HepG2 (cell line): ENCODE data around the gene ATP13A4. TPM values are rescaled to one million over a fixed set of nuclear protein-coding genes. Genes with fewer than 3 reads are reported as not detected.

Experiments used
- DR1 ChIP-seq: sonication (generic); formaldehyde crosslinking; IDR thresholded peaks from 2 replicates; pipeline ENCODE4 v1.8.0; 2021; ENCODE audit warnings: mild to moderate bottlenecking, missing genetic modification reagents, inconsistent platforms
- ELF4 ChIP-seq: sonication (generic); formaldehyde crosslinking; IDR thresholded peaks from 2 replicates; pipeline ENCODE4 v1.5.0; 2020; ENCODE audit warnings: missing genetic modification reagents, mild to moderate bottlenecking, moderate library complexity, borderline replicate concordance
- GZF1 ChIP-seq: sonication (generic); formaldehyde crosslinking; IDR thresholded peaks from 2 replicates; pipeline ENCODE4 v1.5.1; 2020; ENCODE audit warnings: mild to moderate bottlenecking, missing genetic modification reagents
- PHF8 ChIP-seq: sonication (generic); formaldehyde crosslinking; IDR thresholded peaks from 2 replicates; pipeline ENCODE4 v1.5.0; 2020; ENCODE audit warnings: missing genetic modification reagents
- ZFP36 ChIP-seq: fragments of 150-350 bp; IDR thresholded peaks from 2 replicates; pipeline ENCODE4 v1.6.1; 2018; ENCODE audit warnings: borderline replicate concordance, low read length, low read depth; ENCODE audit not compliant: partially characterized antibody
- ZFP36L2 ChIP-seq: sonication (generic); formaldehyde crosslinking; IDR thresholded peaks from 2 replicates; pipeline ENCODE4 v1.4.0; 2020; ENCODE audit warnings: missing genetic modification reagents
- ZKSCAN1 ChIP-seq: fragments of 150-350 bp; IDR thresholded peaks from 2 replicates; pipeline ENCODE4 v1.6.1; 2014; ENCODE audit warnings: low read length
- ZNF562 ChIP-seq: sonication (generic); formaldehyde crosslinking; IDR thresholded peaks from 2 replicates; pipeline ENCODE4 v1.8.0; 2022; ENCODE audit warnings: missing genetic modification reagents, borderline replicate concordance
- ZNF775 ChIP-seq: sonication (generic); formaldehyde crosslinking; IDR thresholded peaks from 2 replicates; pipeline ENCODE4 v1.4.0; 2020; ENCODE audit warnings: missing genetic modification reagents, mild to moderate bottlenecking, moderate library complexity, borderline replicate concordance
- ZNF879 ChIP-seq: sonication (generic); formaldehyde crosslinking; IDR thresholded peaks from 2 replicates; pipeline ENCODE4 v1.8.1; 2023; ENCODE audit warnings: missing genetic modification reagents
- polyA plus RNA-seq, 8 experiments: library from polyadenylated mRNA; depleted of rRNA in 3 of 8; stranded (reverse) in 7 of 8; unstranded in 1 of 8; fragments of >200 nt; fragmentation: Illumina TruSeq in 4 of 8; extraction: Trizol in 4 of 8; gene quantifications; 2 replicates each; pipeline versions ENCODE4 v1.2.1 to v1.2.3, GENCODE V29; 2011 to 2016; ENCODE audit warnings: low read depth in 4 of 8, missing spikeins in 1 of 8, mixed read lengths in 1 of 8; ENCODE audit not compliant: insufficient read depth in 1 of 8
- total RNA-seq, 5 experiments: library from RNA; depleted of rRNA; stranded (reverse); fragments of >200 nt; fragmentation: Illumina TruSeq; extraction: Trizol; gene quantifications; 2 replicates each; pipeline ENCODE4 v1.2.3, GENCODE V29; 2016; ENCODE audit warnings: low read depth in 1 of 5
- TF ChIP-seq, protein P1 (sequence below): sonication (generic); formaldehyde crosslinking; IDR thresholded peaks from 2 replicates; pipeline ENCODE4 v1.9.0; 2022; ENCODE audit warnings: low read depth, missing genetic modification reagents
- TF ChIP-seq, protein P2 (sequence below): IDR thresholded peaks from 2 replicates; pipeline ENCODE4 v1.6.1; 2016; ENCODE audit warnings: low read depth, control low read depth
- TF ChIP-seq, protein P3 (sequence below): sonication (generic); formaldehyde crosslinking; IDR thresholded peaks from 2 replicates; pipeline ENCODE4 v1.9.0; 2021; ENCODE audit warnings: missing genetic modification reagents, borderline replicate concordance
- TF ChIP-seq, protein P4 (sequence below): sonication (generic); formaldehyde crosslinking; IDR thresholded peaks from 2 replicates; pipeline ENCODE4 v1.4.0; 2020; ENCODE audit warnings: missing genetic modification reagents
- TF ChIP-seq, protein P5 (sequence below): sonication (generic); formaldehyde crosslinking; IDR thresholded peaks from 2 replicates; pipeline ENCODE4 v1.5.0; 2020; ENCODE audit warnings: mild to moderate bottlenecking, missing genetic modification reagents, borderline replicate concordance

ATP13A4 gene
- total and polyA plus RNA-seq, 2 of the 13 experiments (the other 11 are each of a cell fraction or from before 2014, with no cell fraction given), result 0.01 to 0.07 TPM

DNA sequence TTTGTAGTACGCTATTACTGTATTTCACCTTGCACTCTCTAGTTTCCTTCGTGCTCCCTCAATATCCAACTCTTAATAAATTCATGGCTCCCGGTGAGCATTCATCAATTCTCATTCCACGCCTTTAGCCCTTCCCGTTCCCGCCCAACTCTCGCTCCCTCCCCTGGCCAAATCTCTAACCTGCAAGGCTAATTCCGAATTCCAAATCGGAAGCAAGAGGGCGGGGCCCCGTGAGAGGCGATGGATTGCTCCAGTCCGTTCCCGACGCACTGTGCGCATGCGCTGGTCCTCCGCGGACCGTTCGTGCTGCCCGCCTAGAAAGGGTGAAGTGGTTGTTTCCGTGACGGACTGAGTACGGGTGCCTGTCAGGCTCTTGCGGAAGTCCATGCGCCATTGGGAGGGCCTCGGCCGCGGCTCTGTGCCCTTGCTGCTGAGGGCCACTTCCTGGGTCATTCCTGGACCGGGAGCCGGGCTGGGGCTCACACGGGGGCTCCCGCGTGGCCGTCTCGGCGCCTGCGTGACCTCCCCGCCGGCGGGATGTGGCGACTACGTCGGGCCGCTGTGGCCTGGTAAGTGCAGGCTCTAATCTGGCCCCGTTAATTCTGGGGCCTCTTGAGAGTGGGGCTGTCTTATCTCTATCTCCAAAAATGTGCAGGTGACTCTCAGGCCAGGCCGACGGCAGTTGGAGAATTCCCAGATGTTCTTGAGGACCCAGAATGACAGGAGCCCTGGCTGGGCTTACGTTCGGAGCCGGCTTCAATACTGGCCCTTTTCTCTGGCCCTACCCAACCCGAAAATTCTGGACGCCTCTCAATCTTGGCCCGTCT is 38.4 kb upstream of the ATP13A4 start, which contains the start of gene OPA1 (continued):
- TF ChIP-seq ZNF562, result peak; percentile 62; the same call in 1 of the 2 replicates
- no peak for TF ChIP-seq ZFP36
- TF ChIP-seq, protein P1, sequence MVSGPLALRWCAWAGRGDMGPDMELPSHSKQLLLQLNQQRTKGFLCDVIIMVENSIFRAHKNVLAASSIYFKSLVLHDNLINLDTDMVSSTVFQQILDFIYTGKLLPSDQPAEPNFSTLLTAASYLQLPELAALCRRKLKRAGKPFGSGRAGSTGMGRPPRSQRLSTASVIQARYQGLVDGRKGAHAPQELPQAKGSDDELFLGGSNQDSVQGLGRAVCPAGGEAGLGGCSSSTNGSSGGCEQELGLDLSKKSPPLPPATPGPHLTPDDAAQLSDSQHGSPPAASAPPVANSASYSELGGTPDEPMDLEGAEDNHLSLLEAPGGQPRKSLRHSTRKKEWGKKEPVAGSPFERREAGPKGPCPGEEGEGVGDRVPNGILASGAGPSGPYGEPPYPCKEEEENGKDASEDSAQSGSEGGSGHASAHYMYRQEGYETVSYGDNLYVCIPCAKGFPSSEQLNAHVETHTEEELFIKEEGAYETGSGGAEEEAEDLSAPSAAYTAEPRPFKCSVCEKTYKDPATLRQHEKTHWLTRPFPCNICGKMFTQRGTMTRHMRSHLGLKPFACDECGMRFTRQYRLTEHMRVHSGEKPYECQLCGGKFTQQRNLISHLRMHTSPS (CRISPR knock-in tag), result peak; percentile 66; the same call in 1 of the 2 replicates
- TF ChIP-seq, protein P2, sequence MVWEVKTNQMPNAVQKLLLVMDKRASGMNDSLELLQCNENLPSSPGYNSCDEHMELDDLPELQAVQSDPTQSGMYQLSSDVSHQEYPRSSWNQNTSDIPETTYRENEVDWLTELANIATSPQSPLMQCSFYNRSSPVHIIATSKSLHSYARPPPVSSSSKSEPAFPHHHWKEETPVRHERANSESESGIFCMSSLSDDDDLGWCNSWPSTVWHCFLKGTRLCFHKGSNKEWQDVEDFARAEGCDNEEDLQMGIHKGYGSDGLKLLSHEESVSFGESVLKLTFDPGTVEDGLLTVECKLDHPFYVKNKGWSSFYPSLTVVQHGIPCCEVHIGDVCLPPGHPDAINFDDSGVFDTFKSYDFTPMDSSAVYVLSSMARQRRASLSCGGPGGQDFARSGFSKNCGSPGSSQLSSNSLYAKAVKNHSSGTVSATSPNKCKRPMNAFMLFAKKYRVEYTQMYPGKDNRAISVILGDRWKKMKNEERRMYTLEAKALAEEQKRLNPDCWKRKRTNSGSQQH, result peak; percentile 87; the same call in 1 of the 2 replicates
- TF ChIP-seq ZNF775, result no peak
- peak; percentile 96 for TF ChIP-seq PHF8 (CRISPR knock-in tag)
- TF ChIP-seq, protein P3, sequence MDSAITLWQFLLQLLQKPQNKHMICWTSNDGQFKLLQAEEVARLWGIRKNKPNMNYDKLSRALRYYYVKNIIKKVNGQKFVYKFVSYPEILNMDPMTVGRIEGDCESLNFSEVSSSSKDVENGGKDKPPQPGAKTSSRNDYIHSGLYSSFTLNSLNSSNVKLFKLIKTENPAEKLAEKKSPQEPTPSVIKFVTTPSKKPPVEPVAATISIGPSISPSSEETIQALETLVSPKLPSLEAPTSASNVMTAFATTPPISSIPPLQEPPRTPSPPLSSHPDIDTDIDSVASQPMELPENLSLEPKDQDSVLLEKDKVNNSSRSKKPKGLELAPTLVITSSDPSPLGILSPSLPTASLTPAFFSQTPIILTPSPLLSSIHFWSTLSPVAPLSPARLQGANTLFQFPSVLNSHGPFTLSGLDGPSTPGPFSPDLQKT (CRISPR knock-in tag), result no peak
- peak; percentile 85; the same call in 1 of the 2 replicates for TF ChIP-seq DR1 (CRISPR knock-in tag)
- TF ChIP-seq ZNF879 (CRISPR knock-in tag), result no peak
- no peak for TF ChIP-seq ZKSCAN1
- TF ChIP-seq, protein P4, sequence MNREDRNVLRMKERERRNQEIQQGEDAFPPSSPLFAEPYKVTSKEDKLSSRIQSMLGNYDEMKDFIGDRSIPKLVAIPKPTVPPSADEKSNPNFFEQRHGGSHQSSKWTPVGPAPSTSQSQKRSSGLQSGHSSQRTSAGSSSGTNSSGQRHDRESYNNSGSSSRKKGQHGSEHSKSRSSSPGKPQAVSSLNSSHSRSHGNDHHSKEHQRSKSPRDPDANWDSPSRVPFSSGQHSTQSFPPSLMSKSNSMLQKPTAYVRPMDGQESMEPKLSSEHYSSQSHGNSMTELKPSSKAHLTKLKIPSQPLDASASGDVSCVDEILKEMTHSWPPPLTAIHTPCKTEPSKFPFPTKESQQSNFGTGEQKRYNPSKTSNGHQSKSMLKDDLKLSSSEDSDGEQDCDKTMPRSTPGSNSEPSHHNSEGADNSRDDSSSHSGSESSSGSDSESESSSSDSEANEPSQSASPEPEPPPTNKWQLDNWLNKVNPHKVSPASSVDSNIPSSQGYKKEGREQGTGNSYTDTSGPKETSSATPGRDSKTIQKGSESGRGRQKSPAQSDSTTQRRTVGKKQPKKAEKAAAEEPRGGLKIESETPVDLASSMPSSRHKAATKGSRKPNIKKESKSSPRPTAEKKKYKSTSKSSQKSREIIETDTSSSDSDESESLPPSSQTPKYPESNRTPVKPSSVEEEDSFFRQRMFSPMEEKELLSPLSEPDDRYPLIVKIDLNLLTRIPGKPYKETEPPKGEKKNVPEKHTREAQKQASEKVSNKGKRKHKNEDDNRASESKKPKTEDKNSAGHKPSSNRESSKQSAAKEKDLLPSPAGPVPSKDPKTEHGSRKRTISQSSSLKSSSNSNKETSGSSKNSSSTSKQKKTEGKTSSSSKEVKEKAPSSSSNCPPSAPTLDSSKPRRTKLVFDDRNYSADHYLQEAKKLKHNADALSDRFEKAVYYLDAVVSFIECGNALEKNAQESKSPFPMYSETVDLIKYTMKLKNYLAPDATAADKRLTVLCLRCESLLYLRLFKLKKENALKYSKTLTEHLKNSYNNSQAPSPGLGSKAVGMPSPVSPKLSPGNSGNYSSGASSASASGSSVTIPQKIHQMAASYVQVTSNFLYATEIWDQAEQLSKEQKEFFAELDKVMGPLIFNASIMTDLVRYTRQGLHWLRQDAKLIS (CRISPR knock-in tag), result no peak
- no peak for TF ChIP-seq ZFP36L2 (CRISPR knock-in tag)
- TF ChIP-seq ELF4 (CRISPR knock-in tag), result no peak; the same call in 1 of the 2 replicates
- peak; percentile 67; the same call in 1 of the 2 replicates for TF ChIP-seq GZF1 (CRISPR knock-in tag)
- TF ChIP-seq, protein P5, sequence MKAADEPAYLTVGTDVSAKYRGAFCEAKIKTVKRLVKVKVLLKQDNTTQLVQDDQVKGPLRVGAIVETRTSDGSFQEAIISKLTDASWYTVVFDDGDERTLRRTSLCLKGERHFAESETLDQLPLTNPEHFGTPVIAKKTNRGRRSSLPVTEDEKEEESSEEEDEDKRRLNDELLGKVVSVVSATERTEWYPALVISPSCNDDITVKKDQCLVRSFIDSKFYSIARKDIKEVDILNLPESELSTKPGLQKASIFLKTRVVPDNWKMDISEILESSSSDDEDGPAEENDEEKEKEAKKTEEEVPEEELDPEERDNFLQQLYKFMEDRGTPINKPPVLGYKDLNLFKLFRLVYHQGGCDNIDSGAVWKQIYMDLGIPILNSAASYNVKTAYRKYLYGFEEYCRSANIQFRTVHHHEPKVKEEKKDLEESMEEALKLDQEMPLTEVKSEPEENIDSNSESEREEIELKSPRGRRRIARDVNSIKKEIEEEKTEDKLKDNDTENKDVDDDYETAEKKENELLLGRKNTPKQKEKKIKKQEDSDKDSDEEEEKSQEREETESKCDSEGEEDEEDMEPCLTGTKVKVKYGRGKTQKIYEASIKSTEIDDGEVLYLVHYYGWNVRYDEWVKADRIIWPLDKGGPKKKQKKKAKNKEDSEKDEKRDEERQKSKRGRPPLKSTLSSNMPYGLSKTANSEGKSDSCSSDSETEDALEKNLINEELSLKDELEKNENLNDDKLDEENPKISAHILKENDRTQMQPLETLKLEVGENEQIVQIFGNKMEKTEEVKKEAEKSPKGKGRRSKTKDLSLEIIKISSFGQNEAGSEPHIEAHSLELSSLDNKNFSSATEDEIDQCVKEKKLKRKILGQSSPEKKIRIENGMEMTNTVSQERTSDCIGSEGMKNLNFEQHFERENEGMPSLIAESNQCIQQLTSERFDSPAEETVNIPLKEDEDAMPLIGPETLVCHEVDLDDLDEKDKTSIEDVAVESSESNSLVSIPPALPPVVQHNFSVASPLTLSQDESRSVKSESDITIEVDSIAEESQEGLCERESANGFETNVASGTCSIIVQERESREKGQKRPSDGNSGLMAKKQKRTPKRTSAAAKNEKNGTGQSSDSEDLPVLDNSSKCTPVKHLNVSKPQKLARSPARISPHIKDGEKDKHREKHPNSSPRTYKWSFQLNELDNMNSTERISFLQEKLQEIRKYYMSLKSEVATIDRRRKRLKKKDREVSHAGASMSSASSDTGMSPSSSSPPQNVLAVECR, result peak; percentile 98
